Chondrocyte (in vitro differentiated cells): ENCODE measurements around the gene PI4K2A. TPM values are rescaled to one million over a fixed set of nuclear protein-coding genes. Genes with fewer than 3 reads are reported as not detected.

Experiments
- DNase-seq: peaks from one replicate; pipeline ENCODE4 v3.0.0; 2021; ENCODE audit warnings: mixed read lengths, low spot score
- H3K27ac Mint-ChIP-seq: one replicate; pipeline ENCODE4 v1.8.0; 2021; ENCODE audit warnings: mild to moderate bottlenecking, moderate library complexity, mixed read lengths; ENCODE audit not compliant: unreplicated experiment
- H3K27me3 Mint-ChIP-seq: 2 replicates; pipeline ENCODE4 v1.8.0; 2021; ENCODE audit warnings: low read depth, mixed read lengths
- H3K36me3 Mint-ChIP-seq: 2 replicates; pipeline ENCODE4 v1.8.0; 2021; ENCODE audit warnings: low read depth, mixed read lengths
- H3K4me1 Mint-ChIP-seq: 2 replicates; pipeline ENCODE4 v1.8.0; 2021; ENCODE audit warnings: low read depth, mild to moderate bottlenecking, mixed read lengths
- H3K4me3 Mint-ChIP-seq: one replicate; pipeline ENCODE4 v1.8.0; 2021; ENCODE audit warnings: mild to moderate bottlenecking, moderate library complexity, mixed read lengths; ENCODE audit not compliant: unreplicated experiment
- H3K9me3 Mint-ChIP-seq: 2 replicates; pipeline ENCODE4 v1.8.0; 2021; ENCODE audit warnings: low read depth, mixed read lengths
- CTCF ChIP-seq: fragments of 200-600 bp; sonication (generic); IDR thresholded peaks from 2 replicates; pipeline ENCODE4 v1.5.0; 2021; ENCODE audit warnings: antibody characterized with exemption, mild to moderate bottlenecking, moderate library complexity
- long read RNA-seq: library from polyadenylated mRNA; stranded (forward); transcript quantifications from one replicate; pipeline ENCODE4 v2.0.0, GENCODE V29; 2021
- total RNA-seq: library from RNA; stranded (reverse); gene quantifications from 3 replicates; pipeline ENCODE4 v1.2.1, GENCODE V29; 2021

Gene PI4K2A
- total RNA-seq = 20.1 to 20.9 TPM (median 20.1 TPM) in 3 replicates
- long read RNA-seq, full-length matches to known transcripts = 123 of 145 reads
- long read RNA-seq, partial matches to known transcripts = 8 of 145 reads
- long read RNA-seq, other reads (novel, unspliced or antisense) = 14 of 145 reads

- no peaks in the 10 kb centered on the region for H3K9me3 Mint-ChIP-seq
- TF ChIP-seq CTCF = no peak
Observed at GRCh38 chr10:97640174-97640867, at the start of gene PI4K2A. TSS of gene PI4K2A (plus strand) at chr10:97640671. CDS start at chr10:97640743, 72 bp downstream.

GRCh38 chr10:97590748-97591495 is 49.5 kb upstream of the PI4K2A start:
- no peaks in the 10 kb centered on the region for H3K36me3 Mint-ChIP-seq
- H3K27me3 Mint-ChIP-seq = no peaks in the 10 kb centered on the region
- no peak overlapping the region for H3K27ac Mint-ChIP-seq
- no peaks in the 10 kb centered on the region for H3K9me3 Mint-ChIP-seq
- TF ChIP-seq CTCF = no peak
- H3K4me3 Mint-ChIP-seq = no peak overlapping the region
- DNase-seq = no peak
- H3K4me1 Mint-ChIP-seq = peaks cover 26% of the 10 kb centered on the region

More at GRCh38 chr10:97640174-97640867, at the start of gene PI4K2A:
- Mint-ChIP-seq H3K4me1 (peaks cover 23% of the 10 kb centered on the region), H3K27ac (peak within 1 kb of the TSS; percentile 98), H3K4me3 (peak within 1 kb of the TSS; percentile 98), H3K27me3 (no peaks in the 10 kb centered on the region), H3K36me3 (peaks cover 2% of the 10 kb centered on the region)
- peak; percentile 100 for DNase-seq

GRCh38 chr10:97593421-97593820 is 47.0 kb upstream of the PI4K2A start:
- H3K4me3 Mint-ChIP-seq = no peak overlapping the region
- no peak for DNase-seq
- peaks cover 49% of the 10 kb centered on the region for H3K4me1 Mint-ChIP-seq
- H3K36me3 Mint-ChIP-seq = no peaks in the 10 kb centered on the region
- H3K9me3 Mint-ChIP-seq = no peaks in the 10 kb centered on the region
- no peaks in the 10 kb centered on the region for H3K27me3 Mint-ChIP-seq
- no peak for TF ChIP-seq CTCF
- H3K27ac Mint-ChIP-seq = peak overlapping the region; percentile 86

GRCh38 chr10:97596101-97597082 is 44.1 kb upstream of the PI4K2A start:
- Mint-ChIP-seq H3K9me3 (no peaks in the 10 kb centered on the region), H3K27me3 (no peaks in the 10 kb centered on the region), H3K27ac (peak overlapping the region; percentile 99), H3K36me3 (no peaks in the 10 kb centered on the region), H3K4me1 (peaks cover 46% of the 10 kb centered on the region), H3K4me3 (peak overlapping the region; percentile 55)
- TF ChIP-seq CTCF = no peak
- no peak for DNase-seq
